Stomach smooth muscle (tissue), 2 donors: Measurements from ENCODE around the gene MAJIN.
"Not testable (repeated sequence)": the region's sequence is repeated elsewhere in the genome, so short reads cannot be mapped to it uniquely, and the experiment has no call there.

Experiments used
- H3K27ac ChIP-seq: one replicate; pipeline ENCODE4 v1.7.0; 2013; ENCODE audit warnings: mild to moderate bottlenecking, low read length, inconsistent platforms
- H3K27me3 ChIP-seq, 2 donors: one replicate each; pipeline ENCODE4 v1.7.0; 2013; ENCODE audit warnings: low read length in 2 of 2; ENCODE audit not compliant: insufficient read depth in 2 of 2, control insufficient read depth in 1 of 2
- H3K36me3 ChIP-seq, 2 donors: one replicate each; pipeline ENCODE4 v1.7.0; 2013; ENCODE audit warnings: low read length in 2 of 2; ENCODE audit not compliant: control insufficient read depth in 2 of 2, insufficient read depth in 2 of 2
- H3K4me1 ChIP-seq: one replicate; pipeline ENCODE4 v1.7.0; 2013; ENCODE audit warnings: low read length; ENCODE audit not compliant: control insufficient read depth, insufficient read depth
- H3K4me3 ChIP-seq, 2 donors: one replicate each; pipeline ENCODE4 v1.7.0; 2013; ENCODE audit warnings: low read length in 2 of 2
- H3K9ac ChIP-seq, 2 donors: one replicate each; pipeline ENCODE4 v1.7.0; 2013; ENCODE audit warnings: low read length in 2 of 2, mild to moderate bottlenecking in 1 of 2
- H3K9me3 ChIP-seq, 2 donors: one replicate each; pipeline ENCODE4 v1.7.0; 2013; ENCODE audit warnings: low read length in 2 of 2; ENCODE audit not compliant: control insufficient read depth in 2 of 2
- donor health status: healthy.
- donor health status: Pancreatic carcinoma.

MAJIN gene

DNA sequence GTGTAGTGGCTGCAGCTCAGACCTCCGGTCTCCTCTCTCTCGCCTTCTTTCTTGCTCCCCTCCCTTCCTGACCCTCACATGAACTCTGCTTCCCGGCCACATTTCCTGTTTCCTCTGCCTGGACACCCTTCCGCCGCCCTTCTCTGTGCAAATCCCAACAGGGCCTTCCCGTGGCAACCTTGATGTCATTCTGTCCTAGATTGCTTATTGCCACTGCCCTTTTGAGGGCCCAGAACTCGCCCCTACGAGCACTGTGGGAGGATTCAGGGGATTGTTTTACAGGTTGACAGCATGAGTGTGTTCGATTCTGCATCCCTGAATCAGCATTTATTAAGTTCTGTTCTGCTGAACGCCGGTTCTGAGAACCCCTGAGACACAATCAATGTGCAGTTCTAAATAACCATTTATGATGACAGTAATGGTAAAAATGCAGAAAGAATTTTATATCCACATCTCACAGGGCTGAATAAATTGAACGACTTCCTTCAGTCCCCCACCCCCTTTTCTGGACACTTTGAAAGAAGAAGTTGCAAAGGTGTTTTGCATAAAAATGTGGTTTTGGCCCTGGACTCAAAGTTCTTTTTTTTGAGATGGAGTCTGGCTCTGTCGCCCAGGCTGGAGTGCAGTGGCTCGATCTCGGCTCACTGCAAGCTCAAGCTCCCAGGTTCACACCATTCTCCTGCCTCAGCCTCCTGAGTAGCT, 18.5 kb upstream of the MAJIN start:
- H3K27ac ChIP-seq = no peak overlapping the region
- H3K9me3 ChIP-seq = no peaks in the 10 kb centered on the region
- H3K4me3 ChIP-seq = peak overlapping the region in 1 of 2 donors; percentile 57
- no peaks in the 10 kb centered on the region for H3K27me3 ChIP-seq
- peaks cover 10% of the 10 kb centered on the region for H3K4me1 ChIP-seq
- H3K9ac ChIP-seq = no peak overlapping the region
- no peaks in the 10 kb centered on the region for H3K36me3 ChIP-seq

DNA sequence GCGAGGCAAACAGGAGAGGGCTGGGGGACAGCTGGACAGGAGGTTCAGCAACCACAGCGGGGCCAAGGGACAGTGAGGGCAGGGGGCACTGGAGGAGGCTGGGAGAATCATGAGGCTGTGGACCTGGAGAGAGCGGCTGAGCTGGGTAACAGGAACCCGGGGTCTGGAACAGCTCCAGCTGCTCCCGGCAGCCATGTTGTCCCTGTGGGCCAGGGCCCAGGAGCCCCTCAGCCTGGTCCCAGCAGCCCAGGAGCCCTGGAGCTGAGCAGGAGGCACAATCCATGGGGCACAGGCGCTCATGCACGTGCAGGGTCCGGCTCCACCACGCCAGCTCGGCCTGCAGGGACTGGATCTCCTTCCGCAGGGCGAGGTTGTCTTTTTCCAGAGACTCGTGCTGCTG, 17.5 kb upstream of the MAJIN start:
- H3K4me3 ChIP-seq = peak overlapping the region in 1 of 2 donors; percentile 57
- no peaks in the 10 kb centered on the region for H3K27me3 ChIP-seq
- no peaks in the 10 kb centered on the region for H3K9me3 ChIP-seq
- H3K36me3 ChIP-seq = no peaks in the 10 kb centered on the region
- H3K4me1 ChIP-seq = peaks cover 10% of the 10 kb centered on the region
- no peak overlapping the region for H3K27ac ChIP-seq
- no peak overlapping the region for H3K9ac ChIP-seq

DNA sequence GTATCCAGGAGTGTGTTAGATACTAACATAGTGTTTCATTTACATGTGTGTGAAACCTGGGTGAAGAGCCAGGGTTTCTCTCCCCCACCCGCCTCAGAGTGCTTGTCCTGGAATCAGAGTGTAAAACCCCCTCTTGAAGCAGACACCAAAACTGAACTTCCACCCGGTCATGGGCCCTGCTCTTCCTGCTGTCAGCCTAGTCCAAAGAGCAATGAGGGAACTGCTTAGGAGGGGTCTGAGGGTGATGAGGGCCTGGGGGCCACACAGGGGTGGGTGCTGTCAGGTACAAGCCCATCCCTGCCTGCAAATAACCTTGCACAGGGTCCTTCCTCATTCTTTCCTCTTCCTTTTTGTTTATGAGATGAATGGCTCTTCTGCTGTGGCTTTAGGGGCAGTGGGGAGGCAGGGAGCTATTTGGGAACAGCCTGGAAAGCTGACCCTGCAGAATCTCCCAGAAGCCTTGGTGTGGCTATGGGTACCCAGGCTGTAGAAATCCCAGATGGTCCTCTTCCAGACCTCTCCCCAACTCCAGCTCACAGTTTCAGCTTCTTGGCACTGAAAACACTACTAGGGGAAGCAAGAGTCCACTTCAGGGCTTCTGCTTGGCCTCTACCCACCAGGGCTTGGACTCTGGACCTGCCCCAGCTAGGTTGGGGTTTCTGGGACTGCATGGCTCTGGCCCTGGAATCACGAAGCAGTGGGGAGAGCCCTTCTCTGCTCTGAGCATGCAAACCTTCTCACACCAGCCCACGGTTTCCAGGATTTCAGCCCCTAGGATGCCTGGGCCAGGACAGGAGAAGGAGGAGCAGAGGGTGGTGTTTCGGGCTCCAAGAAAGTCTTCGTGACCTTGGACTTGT, 16.3 kb upstream of the MAJIN start:
- Histone ChIP-seq H3K27me3 (no peaks in the 10 kb centered on the region), H3K9me3 (no peaks in the 10 kb centered on the region), H3K4me1 (peaks cover 10% of the 10 kb centered on the region), H3K27ac (no peak overlapping the region), H3K4me3 (no peak overlapping the region), H3K9ac (no peak overlapping the region), H3K36me3 (no peaks in the 10 kb centered on the region)

DNA sequence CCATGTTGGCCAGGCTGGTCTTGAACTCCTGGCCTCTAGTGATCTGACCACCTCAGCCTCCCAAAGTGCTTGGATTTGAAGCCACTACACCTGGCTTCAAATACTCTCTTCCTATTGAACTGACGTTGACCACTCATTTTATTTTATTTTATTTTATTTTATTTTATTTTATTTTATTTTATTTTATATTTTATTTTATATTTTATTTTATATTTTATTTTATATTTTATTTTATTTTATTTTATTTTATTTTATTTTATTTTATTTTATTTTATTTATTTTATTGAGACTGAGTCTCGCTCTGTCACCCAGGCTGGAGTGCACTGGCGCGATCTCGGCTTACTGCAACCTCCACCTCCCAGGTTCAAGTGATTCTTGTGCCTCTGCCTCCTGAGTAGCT, 11.4 kb upstream of the MAJIN start:
- not testable (repeated sequence) for H3K9me3 ChIP-seq, H3K36me3 ChIP-seq, H3K9ac ChIP-seq, H3K27ac ChIP-seq, H3K27me3 ChIP-seq, H3K4me1 ChIP-seq, H3K4me3 ChIP-seq

DNA sequence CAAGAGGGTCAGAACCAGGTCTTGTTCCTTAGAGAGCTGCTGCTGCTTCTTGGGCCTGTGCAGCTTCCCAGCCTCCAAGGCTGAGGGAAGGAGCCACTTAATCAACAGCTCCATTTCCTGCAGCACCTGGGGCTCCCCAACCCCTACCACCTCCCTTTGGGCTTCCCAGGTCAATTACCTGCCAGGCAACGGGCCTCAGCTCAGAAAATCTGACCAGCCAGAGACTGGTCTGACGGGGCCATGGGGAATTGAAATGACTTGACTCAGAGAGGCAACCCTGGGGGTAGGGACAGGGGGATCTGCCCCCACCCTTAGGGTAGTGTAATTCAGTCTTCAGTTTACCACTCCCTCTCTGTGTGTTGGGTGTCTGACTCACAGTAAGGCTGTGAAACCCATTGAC, 4.7 kb upstream of the MAJIN start:
- Histone ChIP-seq H3K4me1 (peaks cover 2% of the 10 kb centered on the region), H3K27ac (no peak overlapping the region), H3K4me3 (no peak overlapping the region), H3K9ac (no peak overlapping the region), H3K27me3 (peaks cover 0 to 5% of the 10 kb centered on the region in 2 donors), H3K36me3 (no peaks in the 10 kb centered on the region), H3K9me3 (no peaks in the 10 kb centered on the region)

DNA sequence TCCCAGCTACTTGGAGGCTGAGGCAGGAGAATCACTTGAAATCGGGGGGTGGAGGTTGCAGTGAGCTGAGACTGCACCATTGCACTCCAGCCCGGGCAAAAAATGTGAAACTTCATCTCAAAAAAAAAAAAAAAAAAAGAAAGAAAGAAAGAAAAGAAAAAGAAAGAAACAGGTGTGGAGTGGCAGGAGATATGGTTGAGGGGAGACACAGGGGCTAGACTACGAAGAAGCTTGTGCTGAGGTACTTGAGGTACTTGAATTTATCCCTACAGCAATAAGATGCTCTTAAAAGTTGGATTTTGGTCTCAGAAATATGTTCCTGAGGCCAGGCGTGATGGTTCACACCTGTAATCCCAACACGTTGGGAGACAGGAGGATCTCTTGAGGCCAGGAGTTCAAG, 2.2 kb upstream of the MAJIN start:
- no peaks in the 10 kb centered on the region for H3K36me3 ChIP-seq
- peaks cover 0 to 5% of the 10 kb centered on the region in 2 donors for H3K27me3 ChIP-seq
- H3K4me1 ChIP-seq = peaks cover 5% of the 10 kb centered on the region
- no peak overlapping the region for H3K27ac ChIP-seq
- no peak overlapping the region for H3K9ac ChIP-seq
- H3K9me3 ChIP-seq = no peaks in the 10 kb centered on the region
- H3K4me3 ChIP-seq = no peak overlapping the region

DNA sequence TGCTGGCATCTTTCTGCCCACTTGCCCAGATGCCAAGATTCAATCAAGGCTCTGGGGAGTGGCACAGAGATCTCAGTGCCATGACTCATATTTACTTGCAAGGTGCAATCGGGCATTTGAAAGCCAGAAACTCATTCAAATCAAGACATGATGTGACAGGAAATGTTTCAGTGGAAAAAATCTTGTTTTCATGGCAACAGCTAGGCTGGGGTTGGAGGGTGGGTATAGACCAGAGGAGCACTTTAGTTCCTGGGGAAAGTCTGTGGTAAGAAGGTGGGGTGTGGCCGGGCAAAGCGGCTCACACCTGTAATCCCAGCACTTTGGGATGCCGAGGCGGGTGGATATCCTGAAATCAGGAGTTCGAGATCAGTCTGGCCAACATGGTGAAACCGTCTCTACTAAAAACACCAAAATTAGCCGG, 1.2 kb downstream of the MAJIN start:
- H3K9me3 ChIP-seq = no peaks in the 10 kb centered on the region
- no peak overlapping the region for H3K27ac ChIP-seq

DNA sequence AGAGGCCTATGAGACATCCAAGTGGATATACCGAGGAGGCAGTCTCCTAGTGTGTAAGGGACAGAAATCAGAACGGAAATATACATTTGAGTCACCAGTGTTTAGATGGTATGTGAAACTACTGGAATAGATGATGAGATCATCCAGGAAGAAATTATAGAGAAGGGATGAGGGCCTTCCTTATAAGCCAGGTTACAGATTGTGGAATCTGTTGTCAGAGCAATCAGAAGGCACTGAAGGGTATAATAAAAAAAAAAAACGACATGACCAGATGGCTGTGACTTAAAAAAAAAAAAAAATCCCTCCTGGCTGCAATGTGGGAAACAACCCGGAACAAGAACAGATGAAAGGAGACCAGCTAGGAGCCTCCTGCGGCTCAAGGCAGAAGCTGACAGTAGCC, 2.7 kb downstream of the MAJIN start:
- Histone ChIP-seq H3K27me3 (peaks cover 0 to 2% of the 10 kb centered on the region in 2 donors), H3K4me1 (peaks cover 5% of the 10 kb centered on the region), H3K9me3 (no peaks in the 10 kb centered on the region), H3K4me3 (no peak overlapping the region), H3K36me3 (no peaks in the 10 kb centered on the region), H3K9ac (no peak overlapping the region), H3K27ac (no peak overlapping the region)

More for the DNA sequence above, 1.2 kb downstream of the MAJIN start:
- H3K4me1 ChIP-seq = peaks cover 5% of the 10 kb centered on the region
- no peak overlapping the region for H3K9ac ChIP-seq
- no peak overlapping the region for H3K4me3 ChIP-seq
- H3K36me3 ChIP-seq = no peaks in the 10 kb centered on the region
- peaks cover 0 to 2% of the 10 kb centered on the region in 2 donors for H3K27me3 ChIP-seq

DNA sequence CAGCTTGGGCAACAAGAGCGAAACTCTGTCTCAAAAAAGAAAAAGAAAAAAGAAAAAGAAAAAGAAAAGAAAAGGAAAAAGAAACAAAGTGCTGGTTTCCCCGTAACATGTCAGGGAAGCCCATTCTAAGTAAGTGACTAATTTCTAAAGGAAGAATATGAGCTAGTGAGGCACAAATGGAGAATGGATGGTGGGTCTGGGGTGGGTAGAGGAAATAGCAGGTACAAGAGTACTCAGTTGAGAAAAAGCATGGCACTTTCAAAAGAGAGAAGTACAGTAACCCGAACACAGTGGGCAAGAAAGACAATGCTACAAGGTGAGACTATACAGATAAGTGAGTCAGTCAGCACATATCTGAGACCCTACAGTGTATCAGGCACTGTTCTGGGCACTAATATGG, 4.5 kb downstream of the MAJIN start:
- H3K27me3 ChIP-seq = no peaks in the 10 kb centered on the region
- H3K9ac ChIP-seq = no peak overlapping the region
- H3K27ac ChIP-seq = no peak overlapping the region
- H3K4me1 ChIP-seq = peaks cover 5% of the 10 kb centered on the region
- H3K36me3 ChIP-seq = no peaks in the 10 kb centered on the region
- H3K4me3 ChIP-seq = no peak overlapping the region
- no peaks in the 10 kb centered on the region for H3K9me3 ChIP-seq

DNA sequence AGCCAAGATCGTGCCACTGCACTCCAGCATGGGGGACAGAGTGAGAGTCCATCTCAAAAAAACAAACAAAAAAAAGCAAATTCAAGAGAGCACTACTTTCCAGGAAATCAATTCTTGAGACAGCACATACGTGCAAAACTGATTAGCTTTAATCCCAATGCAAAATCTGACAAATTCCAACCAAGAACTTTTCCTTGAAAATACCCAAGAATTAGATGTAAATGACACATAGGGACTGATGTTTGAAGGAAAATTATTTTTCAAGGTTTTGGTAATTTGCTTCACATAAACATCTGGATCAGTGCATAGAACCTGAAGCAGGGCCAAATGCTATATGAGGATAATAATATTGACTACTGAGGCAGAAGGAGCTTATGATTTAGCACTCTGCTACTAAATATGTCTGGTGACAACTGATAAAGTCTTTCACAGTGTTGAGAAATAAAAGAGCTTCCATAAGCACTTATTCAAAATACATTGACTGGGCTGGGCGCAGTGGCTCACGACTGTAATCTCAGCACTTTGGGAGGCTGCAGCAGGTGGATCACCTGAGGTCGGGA, 8.8 kb downstream of the MAJIN start:
- Histone ChIP-seq H3K9me3 (no peaks in the 10 kb centered on the region), H3K27me3 (peaks cover 0 to 3% of the 10 kb centered on the region in 2 donors)

More for the DNA sequence above, 8.8 kb downstream of the MAJIN start:
- H3K4me3 ChIP-seq = no peak overlapping the region
- no peaks in the 10 kb centered on the region for H3K4me1 ChIP-seq
- H3K9ac ChIP-seq = no peak overlapping the region
- no peaks in the 10 kb centered on the region for H3K36me3 ChIP-seq
- H3K27ac ChIP-seq = no peak overlapping the region
